Cardiac septum (tissue), 1 donor: ENCODE measurements around the gene TENM3. TPM values are rescaled to one million over a fixed set of nuclear protein-coding genes. Genes with fewer than 3 reads are reported as not detected.
"Not testable (repeated sequence)": the region's sequence is repeated elsewhere in the genome, so short reads cannot be mapped to it uniquely, and the experiment has no call there.

Experiments
- DNase-seq: peaks from one replicate; pipeline ENCODE4 v3.0.0-alpha.2; 2020; ENCODE audit warnings: low spot score
- intact Hi-C: fragments of 100-400 bp; cut with DNase I; formaldehyde crosslinking; loops from one replicate; pipeline ENCODE4 v1.14.0; 2022
- total RNA-seq: library from RNA; stranded (reverse); fragmentation: NEBNext Ultra II Directional; extraction: Animal tissue kit (Norgen Biotek cat#: 25700); gene quantifications from one replicate; pipeline ENCODE4 v1.2.1, GENCODE V29; 2021
- donor health status: DM: no; HTN: no; CAD: no.

Gene TENM3
- total RNA-seq, 1 donor from 2014 or later, result 3.9 TPM

DNA sequence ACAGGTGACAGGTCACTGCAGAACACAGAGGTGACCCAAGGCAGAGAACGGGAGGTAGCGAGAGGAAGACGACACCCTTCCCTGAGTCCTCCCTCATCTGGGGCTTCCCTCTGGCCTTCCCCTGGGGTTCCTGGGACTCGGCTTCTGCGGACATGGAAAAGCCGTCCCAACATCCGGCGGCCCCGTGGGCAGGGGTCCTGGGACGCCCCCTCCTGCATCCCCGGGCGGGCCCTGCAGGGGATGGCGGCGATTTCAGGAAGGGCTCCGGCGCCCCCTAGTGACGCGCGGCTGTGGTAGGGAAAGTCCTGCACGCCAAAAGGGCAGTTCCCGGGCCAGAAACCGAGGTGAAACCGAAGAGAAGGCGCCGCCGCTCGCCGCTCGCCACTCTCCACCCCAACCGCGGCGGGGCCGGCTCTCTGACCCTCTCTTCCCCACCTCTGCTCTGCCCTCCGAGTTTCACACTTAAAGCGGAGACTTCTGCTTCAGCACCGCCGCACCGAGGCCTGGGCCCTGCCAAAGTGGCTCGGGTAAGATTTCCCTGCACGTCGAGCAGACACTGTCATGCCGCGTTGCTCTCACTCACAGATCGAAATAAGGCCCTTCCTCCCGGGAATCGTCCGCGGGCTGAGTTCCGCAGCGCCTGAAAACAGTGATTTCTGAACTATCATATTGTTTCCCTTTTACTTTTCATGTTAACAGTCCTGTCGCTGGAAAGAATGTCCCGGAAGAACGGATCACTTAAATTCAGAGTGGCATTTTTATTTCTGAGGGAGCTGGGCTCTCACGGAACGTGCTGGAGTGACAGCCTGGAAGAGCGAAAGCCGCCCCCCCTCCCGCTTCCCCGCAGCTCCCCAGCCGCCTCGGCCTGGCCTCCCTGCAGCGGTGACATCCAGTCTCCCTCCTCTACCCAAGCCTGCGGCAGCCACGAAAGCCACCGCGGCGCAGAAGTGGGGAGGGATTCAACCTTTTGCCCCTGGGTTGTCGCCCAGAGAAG, 563.4 kb downstream of the TENM3 start:
- intact Hi-C loops, result loop anchor here (2.0 to 10.0 kb wide), 2 partner anchors 328 to 1662 kb away; no protein-coding TSS in a partner anchor
- peak; percentile 83 for DNase-seq

DNA sequence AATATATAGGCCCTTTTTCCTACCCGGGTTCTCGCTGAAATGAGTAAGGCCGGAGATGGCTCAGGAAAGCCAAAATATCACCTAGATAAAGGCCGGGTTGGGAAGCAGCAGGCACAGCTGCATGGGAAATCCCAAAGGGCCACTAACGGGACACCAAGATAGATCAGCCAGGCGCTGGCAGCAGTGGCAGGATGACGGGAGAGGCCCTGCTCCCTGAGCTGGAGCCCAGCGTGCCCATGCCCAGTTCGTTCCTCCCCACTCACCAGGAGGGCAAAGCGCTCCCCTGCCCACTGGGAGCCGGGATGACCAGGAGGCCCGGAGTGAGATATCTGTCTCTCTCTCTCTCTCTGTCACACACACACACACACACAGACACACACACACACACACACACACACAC, 564.1 kb downstream of the TENM3 start:
- DNase-seq, result no peak
- intact Hi-C loops, result loop anchor here (2.0 to 10.0 kb wide), 2 partner anchors 329 to 1663 kb away; no protein-coding TSS in a partner anchor

DNA sequence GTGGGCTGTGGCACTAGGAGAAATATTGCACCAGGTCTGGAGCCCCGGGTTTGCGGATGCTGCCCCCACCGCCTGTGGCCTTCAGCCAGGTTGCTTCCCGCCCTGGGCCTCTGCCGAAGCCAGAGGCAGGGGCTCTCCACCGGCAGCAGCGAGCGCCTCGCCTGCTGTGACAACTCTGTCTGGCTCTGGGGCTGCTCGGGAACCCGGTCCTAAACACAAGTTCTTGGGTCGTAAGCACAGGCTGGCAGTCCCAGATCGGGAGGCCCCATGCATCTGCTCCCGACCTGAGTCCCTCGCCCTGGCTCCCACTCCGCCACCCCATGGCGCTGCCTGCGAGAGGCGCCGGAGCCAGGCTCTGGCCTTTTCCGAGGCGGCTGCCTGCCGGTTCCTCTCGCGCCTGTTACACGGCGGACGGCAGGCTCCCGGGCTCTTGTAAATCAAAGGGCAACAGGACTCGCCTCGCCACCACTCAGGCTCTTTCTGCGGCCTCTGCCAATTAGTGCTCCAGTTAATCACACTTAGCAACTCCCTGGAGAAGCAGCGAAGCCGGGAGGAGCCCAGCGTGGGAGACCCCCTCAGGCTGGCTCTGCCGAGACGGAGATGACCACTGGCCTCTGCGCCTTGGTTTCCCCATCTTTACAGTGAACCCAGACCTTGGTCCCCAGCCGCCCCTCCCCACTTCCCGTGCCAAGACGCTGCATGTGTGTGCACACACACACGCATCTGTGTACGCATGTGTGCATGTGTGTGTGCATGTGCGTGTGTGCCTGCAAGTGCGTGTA, 564.8 kb downstream of the TENM3 start:
- no peak for DNase-seq
- intact Hi-C loops, result loop anchor here (2.0 to 10.0 kb wide), 2 partner anchors 329 to 1663 kb away; no protein-coding TSS in a partner anchor

DNA sequence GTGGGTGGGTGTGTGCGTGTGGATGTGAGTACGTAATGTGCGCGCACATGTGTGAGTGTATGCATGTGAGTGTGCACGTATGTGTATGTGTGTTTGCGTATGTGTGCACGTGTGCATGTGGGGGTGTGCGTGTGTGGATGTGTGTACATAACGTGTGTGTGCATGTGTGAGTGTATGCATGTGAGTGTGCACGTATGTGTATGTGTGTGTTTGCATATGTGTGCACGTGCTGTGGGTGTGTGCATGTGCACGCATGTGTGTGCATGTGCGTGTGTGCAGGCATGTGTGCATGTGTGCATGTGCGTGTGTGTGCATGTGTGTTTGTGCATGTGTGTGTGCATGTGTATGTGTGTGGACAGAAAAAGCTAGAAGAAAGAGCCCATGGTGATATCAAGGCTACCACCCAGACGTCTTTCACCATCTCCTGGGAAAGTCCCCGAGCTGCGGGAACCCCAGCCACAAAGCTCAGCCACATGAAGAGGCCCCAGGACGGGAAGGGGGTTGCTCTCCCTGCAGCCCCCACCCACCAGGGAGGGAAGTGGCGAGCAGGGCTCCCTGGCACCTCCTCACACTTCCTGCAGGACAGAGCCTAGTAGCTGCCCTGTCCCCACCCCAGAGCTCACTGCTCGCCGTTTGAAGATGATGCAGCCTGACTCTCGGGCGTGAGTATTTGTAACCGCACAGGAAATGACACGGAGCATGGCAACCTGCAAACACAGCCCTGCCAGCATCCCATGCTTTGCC, 565.6 kb downstream of the TENM3 start:
- intact Hi-C loops, result loop anchor here (10.0 kb wide), 1 partner anchor 1664 kb away; no protein-coding TSS in a partner anchor
- no peak for DNase-seq

DNA sequence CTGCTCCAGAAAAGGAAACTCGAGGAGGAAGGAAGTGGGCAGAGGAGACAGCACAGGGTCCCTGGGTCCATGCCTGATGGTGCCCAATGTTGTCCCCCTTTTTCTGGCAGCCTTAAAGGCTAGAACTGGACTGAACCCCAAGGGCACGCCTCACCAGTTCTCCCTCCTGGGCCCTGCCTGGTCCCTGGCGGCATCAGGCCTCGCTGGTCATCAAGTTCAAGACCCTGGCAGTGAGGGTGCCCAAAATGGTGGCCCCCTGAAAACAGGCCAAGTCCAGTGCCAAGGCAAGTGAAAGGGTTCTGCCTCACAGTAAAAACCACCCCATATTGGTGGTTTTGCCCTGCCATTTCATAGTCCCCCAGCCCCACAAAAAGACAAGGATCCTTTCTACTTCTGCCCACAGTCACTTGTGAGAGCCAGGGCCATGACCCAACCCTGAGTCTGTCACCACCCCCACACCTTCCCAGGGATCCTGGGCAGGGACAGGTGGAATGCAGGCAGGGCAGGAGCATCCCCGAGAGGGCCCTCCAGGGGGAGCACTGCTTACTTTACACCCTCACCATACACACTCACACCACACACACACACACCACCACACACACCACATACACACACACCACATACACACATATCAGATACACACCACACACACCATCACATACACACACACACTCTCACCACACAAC, 566.4 kb downstream of the TENM3 start:
- intact Hi-C loops, result loop anchor here (10.0 kb wide), 1 partner anchor 1665 kb away; no protein-coding TSS in a partner anchor
- DNase-seq, result no peak

DNA sequence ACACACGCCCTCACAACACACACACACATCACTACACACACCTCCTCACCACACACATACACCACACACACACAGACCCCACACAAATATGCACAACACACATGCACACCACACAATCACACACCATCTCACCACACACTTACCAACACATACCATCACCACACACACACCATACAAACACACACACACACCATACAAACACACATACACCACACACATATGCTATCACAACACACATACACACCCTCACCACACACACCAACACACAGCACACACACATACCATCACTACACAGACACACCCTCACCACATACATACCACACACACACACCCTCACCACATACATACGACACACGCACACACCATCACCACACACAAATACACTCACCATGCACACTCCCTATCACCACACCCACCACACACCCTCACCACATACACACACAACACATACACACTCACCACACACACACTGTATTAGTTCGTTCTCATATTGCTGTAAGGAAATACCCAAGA, 567.0 kb downstream of the TENM3 start:
- intact Hi-C loops, result no loop called here

DNA sequence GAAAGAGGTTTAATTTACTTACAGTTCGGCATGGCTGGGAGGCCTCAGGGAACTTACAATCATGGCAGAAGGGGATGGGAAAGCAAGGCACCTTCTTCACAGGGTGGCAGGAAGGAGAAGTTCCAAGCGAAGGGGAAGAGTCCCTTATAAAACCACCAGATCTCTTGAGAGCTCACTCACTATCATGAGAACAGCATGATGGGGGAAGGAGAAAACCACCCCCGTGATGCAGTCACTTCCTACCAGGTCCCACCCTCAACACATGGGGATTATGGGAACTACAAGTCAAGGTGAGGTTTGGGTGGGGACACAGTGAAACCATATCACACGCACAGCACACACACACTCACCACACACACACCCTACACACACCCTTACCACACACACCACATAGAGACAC, 569.7 kb downstream of the TENM3 start:
- DNase-seq, result no peak
- intact Hi-C loops, result no loop called here

More for the DNA sequence above, 567.0 kb downstream of the TENM3 start:
- DNase-seq, result no peak

DNA sequence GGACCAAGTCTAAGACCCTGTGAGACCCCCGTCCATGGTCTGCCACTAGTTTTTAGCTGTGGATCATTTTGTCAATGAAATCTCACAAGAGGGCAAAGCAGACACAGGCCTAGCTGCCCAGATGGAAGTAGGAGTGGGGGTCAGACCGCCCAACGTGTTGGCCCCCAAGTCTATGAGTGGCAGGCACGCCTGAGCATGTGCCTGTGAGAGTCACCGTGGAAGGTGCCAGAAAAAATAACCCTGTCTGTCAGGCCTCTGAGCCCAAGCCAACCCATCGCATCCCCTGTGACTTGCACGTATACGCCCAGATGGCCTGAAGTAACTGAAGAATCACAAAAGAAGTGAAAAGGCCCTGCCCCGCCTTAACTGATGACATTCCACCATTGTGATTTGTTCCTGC, 570.9 kb downstream of the TENM3 start:
- DNase-seq, intact Hi-C loops: not testable (repeated sequence)

DNA sequence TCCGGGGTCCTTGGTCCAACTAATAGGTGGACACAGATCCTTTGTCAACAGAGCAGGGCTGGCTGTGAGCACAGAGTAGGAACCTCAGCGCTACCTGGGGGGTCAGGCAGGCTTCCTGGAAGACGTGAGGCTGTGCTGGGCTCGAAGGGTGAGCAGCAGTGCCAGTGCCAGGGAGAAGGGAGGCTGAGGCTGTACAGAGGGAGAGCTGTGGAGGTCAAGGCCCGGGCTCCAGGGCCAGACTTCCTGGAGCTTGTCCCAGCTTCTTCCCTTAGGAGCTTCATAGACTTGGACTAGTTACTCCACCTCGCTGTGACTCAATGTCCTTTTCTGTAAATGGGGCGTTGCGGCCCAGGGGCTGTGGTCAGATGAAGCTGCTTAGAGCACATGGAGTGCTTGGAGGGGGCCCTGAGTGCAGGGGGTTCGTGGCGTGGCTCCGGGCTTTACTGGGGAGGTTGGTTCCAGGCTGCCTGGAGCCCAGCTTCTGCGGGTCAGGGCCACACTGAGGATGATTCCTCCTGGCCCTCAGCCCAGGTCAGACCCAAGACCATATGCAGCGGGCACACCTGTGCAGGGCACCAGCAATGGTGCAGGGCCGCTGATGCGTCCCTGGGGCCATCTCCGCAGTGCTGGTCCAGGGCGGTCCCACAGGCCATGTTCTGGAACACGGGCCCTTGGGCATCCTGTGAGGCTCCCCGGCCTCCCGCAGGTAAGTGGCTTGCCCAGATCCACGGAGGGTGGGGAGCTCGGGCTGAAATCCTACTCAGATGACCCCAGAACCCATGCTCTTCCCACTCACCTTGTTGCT, 575.9 kb downstream of the TENM3 start:
- intact Hi-C loops, result no loop called here

DNA sequence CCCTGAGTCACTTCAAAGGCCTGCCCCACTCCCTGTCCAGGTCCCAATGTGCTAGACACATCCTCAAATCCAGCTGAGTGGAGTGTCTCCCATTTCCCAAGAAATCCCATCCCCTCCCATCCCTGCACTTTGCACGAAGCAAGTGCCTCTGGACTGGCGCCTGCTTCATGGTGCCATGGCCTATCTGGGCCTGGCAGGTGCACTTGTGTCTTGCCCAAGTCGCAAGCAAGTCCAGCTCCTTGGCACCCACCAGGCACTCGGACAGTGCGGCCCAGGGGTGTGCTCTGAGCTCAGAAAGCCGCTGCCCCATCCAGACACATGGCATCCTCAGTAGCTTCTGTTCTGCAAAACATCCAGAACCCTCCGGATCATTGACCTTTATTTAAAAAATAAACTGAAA, 576.5 kb downstream of the TENM3 start:
- intact Hi-C loops, result no loop called here
- no peak for DNase-seq

More for the DNA sequence above, 575.9 kb downstream of the TENM3 start:
- no peak for DNase-seq

DNA sequence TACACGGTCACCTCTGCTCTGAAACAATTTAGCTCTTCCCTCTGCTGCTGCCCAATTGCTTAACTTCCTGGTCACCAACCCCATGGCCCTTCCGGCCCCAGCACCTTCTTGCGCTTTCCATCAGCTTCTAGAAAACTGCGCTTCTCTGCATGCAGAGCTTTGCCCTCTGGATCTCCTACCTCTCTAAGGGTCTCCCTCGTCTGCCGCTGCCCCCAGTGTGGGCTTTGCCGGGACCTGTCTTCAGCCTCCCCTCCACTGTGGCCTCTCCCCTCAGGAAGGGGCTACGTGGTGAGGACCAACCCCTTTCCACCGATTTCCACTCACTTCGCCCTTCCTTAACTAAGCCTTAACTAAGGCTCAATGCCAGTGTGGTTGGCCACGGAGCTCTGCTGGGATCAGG, 579.4 kb downstream of the TENM3 start:
- intact Hi-C loops, result no loop called here

DNA sequence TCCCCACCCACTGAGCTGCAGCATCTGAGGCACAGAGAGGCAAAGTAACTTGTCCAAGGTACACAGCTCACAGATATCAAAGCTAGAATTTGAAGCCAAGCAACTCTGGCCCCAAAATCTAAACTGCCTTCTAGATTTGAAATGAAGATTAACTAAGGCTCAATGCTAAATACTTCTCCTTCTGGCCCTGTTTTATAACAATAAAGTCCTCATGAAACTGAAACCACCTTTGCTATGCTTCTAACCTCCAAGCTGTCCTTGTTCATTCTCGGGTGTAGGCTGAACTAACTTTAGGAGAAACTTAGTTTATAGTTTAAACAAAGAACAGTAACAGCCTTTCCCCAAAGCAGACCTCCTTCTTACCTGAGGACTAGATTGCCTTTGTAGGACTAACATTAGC, 580.4 kb downstream of the TENM3 start:
- no peak for DNase-seq
- intact Hi-C loops, result no loop called here

More for the DNA sequence above, 579.4 kb downstream of the TENM3 start:
- DNase-seq, result no peak

DNA sequence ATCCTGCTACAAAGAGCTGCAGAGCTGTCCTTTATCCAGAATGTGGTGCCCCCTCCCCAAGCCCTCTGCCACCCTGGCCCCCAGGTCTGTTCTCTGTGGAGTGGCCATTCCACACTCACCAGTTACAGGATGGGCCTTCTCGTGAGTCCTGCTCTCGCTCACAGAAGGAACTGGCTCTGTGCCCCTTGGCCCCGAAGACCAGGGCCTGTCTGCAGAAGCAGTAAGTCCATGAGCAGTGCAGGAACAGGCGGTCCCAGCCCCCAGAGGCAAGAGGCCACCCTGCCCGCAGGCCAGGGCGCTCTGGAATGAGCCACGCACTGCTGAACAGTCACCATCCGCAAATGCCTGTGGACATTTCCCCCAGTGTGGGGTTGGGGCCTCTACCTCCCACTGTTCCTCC, 581.8 kb downstream of the TENM3 start:
- no peak for DNase-seq
- intact Hi-C loops, result no loop called here

DNA sequence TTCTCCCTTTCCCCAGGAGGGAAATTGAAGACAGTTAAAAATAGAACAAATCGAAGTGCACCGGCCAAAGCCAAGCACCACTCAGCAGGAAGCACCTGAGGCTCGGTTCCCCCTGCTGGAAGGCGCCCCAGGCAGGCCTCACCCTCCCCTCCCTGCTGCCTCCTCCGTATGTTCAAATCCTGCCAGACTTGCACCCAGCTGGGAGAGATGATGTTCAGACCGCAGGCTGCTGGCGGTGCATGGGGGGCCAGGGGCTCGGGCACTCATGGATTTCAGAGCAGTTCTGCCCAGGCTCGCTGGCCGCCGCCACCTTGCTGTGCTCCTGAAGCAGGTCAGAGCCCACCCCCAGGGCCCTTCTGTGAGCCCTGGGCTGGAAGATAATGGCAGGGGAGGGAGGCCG, 582.6 kb downstream of the TENM3 start:
- intact Hi-C loops, result no loop called here
- no peak for DNase-seq

DNA sequence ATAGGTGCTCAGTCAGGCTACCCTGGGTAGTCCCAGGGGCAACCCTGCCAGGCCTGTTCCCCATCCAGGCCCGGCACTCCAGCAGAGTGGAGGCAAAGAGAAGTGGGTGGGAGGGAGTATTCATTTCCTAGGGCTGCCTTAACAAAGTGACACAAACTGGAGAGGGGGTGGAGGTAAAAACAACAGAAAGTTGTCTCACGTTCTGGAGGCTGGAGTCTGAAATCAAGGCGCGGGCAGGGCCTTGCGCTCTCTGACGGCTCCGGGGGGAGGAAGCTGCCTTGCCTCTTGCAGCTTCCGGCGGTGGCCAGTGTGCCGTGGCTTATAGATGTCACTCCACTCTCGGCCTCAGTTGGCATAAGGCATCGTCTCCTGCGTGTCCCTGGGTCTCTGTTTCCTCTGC, 583.2 kb downstream of the TENM3 start:
- intact Hi-C loops, result no loop called here
- DNase-seq, result no peak

DNA sequence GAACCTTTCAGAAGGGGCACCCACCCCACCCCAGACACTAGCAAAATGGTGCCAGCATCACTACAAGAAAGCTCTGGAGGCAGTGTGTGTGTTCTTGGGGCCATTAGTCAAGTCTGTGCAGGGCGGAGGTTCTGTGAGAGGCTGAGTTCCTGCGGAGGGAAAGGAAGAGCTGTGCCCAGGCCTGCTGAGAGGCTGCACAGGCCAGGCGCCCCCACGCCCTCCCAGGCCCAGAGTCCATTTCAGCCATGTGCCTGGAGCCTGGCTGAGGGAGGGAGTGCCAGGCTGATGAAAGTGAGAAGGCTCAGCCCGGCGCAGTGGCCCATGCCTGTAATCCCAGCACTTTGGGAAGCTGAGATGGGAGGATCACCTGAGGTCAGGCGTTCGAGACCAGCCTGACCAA, 584.0 kb downstream of the TENM3 start:
- intact Hi-C loops, result no loop called here
- no peak for DNase-seq

DNA sequence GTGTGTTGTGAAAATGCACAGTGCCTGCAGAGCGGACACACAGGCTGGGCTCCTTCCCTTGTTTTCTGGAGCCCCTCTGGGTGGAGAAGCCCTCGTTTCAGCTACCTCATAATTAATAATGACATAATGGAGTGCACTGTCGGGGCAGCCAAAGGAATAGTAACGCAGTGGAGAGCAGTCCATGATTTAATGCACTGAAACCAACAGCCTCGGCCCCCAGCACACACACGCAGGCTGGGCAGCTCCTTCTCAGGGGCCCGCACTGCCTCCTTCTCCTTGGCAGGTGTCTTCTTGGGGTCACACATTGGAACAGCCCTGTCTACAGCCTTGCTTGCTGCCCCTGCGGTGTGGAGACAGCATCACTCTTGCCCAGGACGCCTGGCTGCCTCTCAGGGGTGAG, 584.8 kb downstream of the TENM3 start:
- intact Hi-C loops, result no loop called here
- no peak for DNase-seq
